Activated CD8-positive, alpha-beta memory T cell treated with anti-CD3 and anti-CD28 coated beads, Interleukin-2, amount 10 ng/mL, durations not matched to agents 7 days and 5 days (primary cell): Measurements from ENCODE around the gene WNK2. TPM values are rescaled to one million over a fixed set of nuclear protein-coding genes. Genes with fewer than 3 reads are reported as not detected.

Source experiments
- ATAC-seq: fragments of 150-1000 bp; cut with Tn5 transposase; one replicate; pipeline ENCODE4 v1.10.0; 2021; ENCODE audit warnings: moderate library complexity
- CTCF ChIA-PET: fragments of 350-600 bp; sonication (Branson Sonifier 250); formaldehyde crosslinking; loops from one replicate; lab custom pipeline; 2021; ENCODE audit warnings: antibody characterized with exemption; lab: Charles Lee
- DNase-seq: peaks from one replicate; pipeline ENCODE4 v3.0.0-alpha.2; 2020
- H3K27ac Mint-ChIP-seq: one replicate; pipeline ENCODE4 v1.8.0; 2021; ENCODE audit warnings: mild to moderate bottlenecking, mixed read lengths
- H3K27me3 Mint-ChIP-seq: one replicate; pipeline ENCODE4 v1.8.0; 2021; ENCODE audit warnings: mixed read lengths
- H3K36me3 Mint-ChIP-seq: one replicate; pipeline ENCODE4 v1.8.0; 2021; ENCODE audit warnings: mild to moderate bottlenecking, mixed read lengths
- H3K4me1 Mint-ChIP-seq: one replicate; pipeline ENCODE4 v1.8.0; 2021; ENCODE audit warnings: mixed read lengths
- H3K4me3 Mint-ChIP-seq: one replicate; pipeline ENCODE4 v1.8.0; 2021; ENCODE audit warnings: mild to moderate bottlenecking, moderate library complexity, mixed read lengths
- H3K9me3 Mint-ChIP-seq: one replicate; pipeline ENCODE4 v1.8.0; 2022; ENCODE audit warnings: low read depth, mixed read lengths
- total RNA-seq, 2 experiments: library from RNA; stranded (reverse); gene quantifications; one replicate each; pipeline ENCODE4 v1.2.3, GENCODE V29; 2021

Gene WNK2
- total RNA-seq, 2 experiments from 2014 or later = not detected

- Mint-ChIP-seq H3K9me3 (no peaks in the 10 kb centered on the region), H3K4me1 (no peaks in the 10 kb centered on the region), H3K27ac (no peak overlapping the region), H3K4me3 (no peak overlapping the region), H3K27me3 (peaks cover 2% of the 10 kb centered on the region), H3K36me3 (no peaks in the 10 kb centered on the region)
- no peak for DNase-seq
- no peak for ATAC-seq
- CTCF ChIA-PET = no interaction called here
Measured at GRCh38 chr9:93216073-93216365, 32.1 kb downstream of the WNK2 start.

- H3K36me3 Mint-ChIP-seq = no peaks in the 10 kb centered on the region
- no peak for ATAC-seq
- H3K9me3 Mint-ChIP-seq = no peaks in the 10 kb centered on the region
- CTCF ChIA-PET = interaction anchor here (0.5 kb wide), 1 partner anchor 211 kb away, joined by 3 read pairs; no protein-coding TSS in a partner anchor
- DNase-seq = no peak
- no peak overlapping the region for H3K27ac Mint-ChIP-seq
- no peak overlapping the region for H3K4me3 Mint-ChIP-seq
- peaks cover 6% of the 10 kb centered on the region for H3K27me3 Mint-ChIP-seq
- H3K4me1 Mint-ChIP-seq = no peaks in the 10 kb centered on the region
Measured at GRCh38 chr9:93217706-93218105, 33.8 kb downstream of the WNK2 start.

GRCh38 chr9:93218161-93218560, 34.2 kb downstream of the WNK2 start:
- Mint-ChIP-seq H3K36me3 (no peaks in the 10 kb centered on the region), H3K9me3 (no peaks in the 10 kb centered on the region), H3K4me1 (no peaks in the 10 kb centered on the region), H3K4me3 (no peak overlapping the region), H3K27me3 (peaks cover 9% of the 10 kb centered on the region), H3K27ac (no peak overlapping the region)
- CTCF ChIA-PET = interaction anchor here (0.5 kb wide), 1 partner anchor 211 kb away, joined by 3 read pairs; no protein-coding TSS in a partner anchor
- DNase-seq = no peak
- no peak for ATAC-seq

GRCh38 chr9:93218671-93219420, 34.9 kb downstream of the WNK2 start:
- H3K9me3 Mint-ChIP-seq = no peaks in the 10 kb centered on the region
- no peaks in the 10 kb centered on the region for H3K36me3 Mint-ChIP-seq
- ATAC-seq = no peak
- no peaks in the 10 kb centered on the region for H3K4me1 Mint-ChIP-seq
- H3K27ac Mint-ChIP-seq = no peak overlapping the region
- no peak for DNase-seq
- H3K27me3 Mint-ChIP-seq = peaks cover 9% of the 10 kb centered on the region
- CTCF ChIA-PET = no interaction called here
- H3K4me3 Mint-ChIP-seq = no peak overlapping the region

GRCh38 chr9:93219692-93220091, 35.8 kb downstream of the WNK2 start:
- Mint-ChIP-seq H3K4me3 (no peak overlapping the region), H3K27ac (no peak overlapping the region), H3K27me3 (peaks cover 13% of the 10 kb centered on the region), H3K9me3 (no peaks in the 10 kb centered on the region), H3K4me1 (no peaks in the 10 kb centered on the region), H3K36me3 (no peaks in the 10 kb centered on the region)
- CTCF ChIA-PET = no interaction called here
- DNase-seq (no peak), ATAC-seq (no peak)

- H3K4me3 Mint-ChIP-seq = no peak overlapping the region
- CTCF ChIA-PET = no interaction called here
- no peaks in the 10 kb centered on the region for H3K9me3 Mint-ChIP-seq
- DNase-seq = no peak
- no peak for ATAC-seq
- no peak overlapping the region for H3K27ac Mint-ChIP-seq
- no peaks in the 10 kb centered on the region for H3K4me1 Mint-ChIP-seq
- peaks cover 15% of the 10 kb centered on the region for H3K27me3 Mint-ChIP-seq
- H3K36me3 Mint-ChIP-seq = no peaks in the 10 kb centered on the region
Measured at GRCh38 chr9:93220627-93221026, 36.7 kb downstream of the WNK2 start.

GRCh38 chr9:93221044-93221443, 37.1 kb downstream of the WNK2 start:
- peaks cover 13% of the 10 kb centered on the region for H3K27me3 Mint-ChIP-seq
- CTCF ChIA-PET = no interaction called here
- H3K9me3 Mint-ChIP-seq = no peaks in the 10 kb centered on the region
- ATAC-seq (no peak), DNase-seq (no peak)
- no peaks in the 10 kb centered on the region for H3K36me3 Mint-ChIP-seq
- H3K4me1 Mint-ChIP-seq = no peaks in the 10 kb centered on the region
- H3K27ac Mint-ChIP-seq = no peak overlapping the region
- no peak overlapping the region for H3K4me3 Mint-ChIP-seq

- DNase-seq = no peak
- Mint-ChIP-seq H3K27me3 (peaks cover 21% of the 10 kb centered on the region), H3K27ac (no peak overlapping the region), H3K4me1 (no peaks in the 10 kb centered on the region), H3K9me3 (no peaks in the 10 kb centered on the region), H3K4me3 (no peak overlapping the region), H3K36me3 (no peaks in the 10 kb centered on the region)
- no peak for ATAC-seq
- CTCF ChIA-PET = no interaction called here
Measured at GRCh38 chr9:93222890-93223259, 38.9 kb downstream of the WNK2 start.

- H3K27ac Mint-ChIP-seq = no peak overlapping the region
- no peak for DNase-seq
- no peaks in the 10 kb centered on the region for H3K36me3 Mint-ChIP-seq
- H3K4me1 Mint-ChIP-seq = no peaks in the 10 kb centered on the region
- ATAC-seq = no peak
- CTCF ChIA-PET = no interaction called here
- H3K4me3 Mint-ChIP-seq = no peak overlapping the region
- no peaks in the 10 kb centered on the region for H3K9me3 Mint-ChIP-seq
- peaks cover 24% of the 10 kb centered on the region for H3K27me3 Mint-ChIP-seq
Measured at GRCh38 chr9:93223260-93224180, 39.6 kb downstream of the WNK2 start.

GRCh38 chr9:93224591-93224990, 40.7 kb downstream of the WNK2 start:
- Mint-ChIP-seq H3K9me3 (no peaks in the 10 kb centered on the region), H3K27ac (no peak overlapping the region), H3K4me3 (no peak overlapping the region), H3K27me3 (peaks cover 24% of the 10 kb centered on the region), H3K4me1 (no peaks in the 10 kb centered on the region), H3K36me3 (no peaks in the 10 kb centered on the region)
- CTCF ChIA-PET = no interaction called here
- DNase-seq (no peak), ATAC-seq (no peak)

- H3K9me3 Mint-ChIP-seq = no peaks in the 10 kb centered on the region
- CTCF ChIA-PET = no interaction called here
- no peak overlapping the region for H3K27ac Mint-ChIP-seq
- peaks cover 24% of the 10 kb centered on the region for H3K27me3 Mint-ChIP-seq
- ATAC-seq = no peak
- no peak overlapping the region for H3K4me3 Mint-ChIP-seq
- no peak for DNase-seq
- peaks cover 4% of the 10 kb centered on the region for H3K4me1 Mint-ChIP-seq
- no peaks in the 10 kb centered on the region for H3K36me3 Mint-ChIP-seq
Measured at GRCh38 chr9:93225417-93225816, 41.5 kb downstream of the WNK2 start.

GRCh38 chr9:93225892-93226291, 42.0 kb downstream of the WNK2 start:
- no peak for DNase-seq
- peaks cover 27% of the 10 kb centered on the region for H3K27me3 Mint-ChIP-seq
- no peak for ATAC-seq
- H3K4me3 Mint-ChIP-seq = no peak overlapping the region
- no peak overlapping the region for H3K27ac Mint-ChIP-seq
- H3K9me3 Mint-ChIP-seq = no peaks in the 10 kb centered on the region
- H3K4me1 Mint-ChIP-seq = peaks cover 6% of the 10 kb centered on the region
- no peaks in the 10 kb centered on the region for H3K36me3 Mint-ChIP-seq
- CTCF ChIA-PET = no interaction called here

- ATAC-seq (no peak), DNase-seq (no peak)
- H3K4me1 Mint-ChIP-seq = peaks cover 10% of the 10 kb centered on the region
- no peak overlapping the region for H3K4me3 Mint-ChIP-seq
- H3K27ac Mint-ChIP-seq = no peak overlapping the region
- H3K27me3 Mint-ChIP-seq = peaks cover 33% of the 10 kb centered on the region
- CTCF ChIA-PET = no interaction called here
- H3K9me3 Mint-ChIP-seq = no peaks in the 10 kb centered on the region
- no peaks in the 10 kb centered on the region for H3K36me3 Mint-ChIP-seq
Measured at GRCh38 chr9:93226819-93227218, 42.9 kb downstream of the WNK2 start.

- peaks cover 10% of the 10 kb centered on the region for H3K4me1 Mint-ChIP-seq
Measured at GRCh38 chr9:93228030-93228429, 44.1 kb downstream of the WNK2 start.

More at GRCh38 chr9:93228030-93228429, 44.1 kb downstream of the WNK2 start:
- no peak overlapping the region for H3K4me3 Mint-ChIP-seq
- no peaks in the 10 kb centered on the region for H3K9me3 Mint-ChIP-seq
- H3K27me3 Mint-ChIP-seq = peaks cover 38% of the 10 kb centered on the region
- ATAC-seq (no peak), DNase-seq (no peak)
- H3K27ac Mint-ChIP-seq = no peak overlapping the region
- CTCF ChIA-PET = no interaction called here
- no peaks in the 10 kb centered on the region for H3K36me3 Mint-ChIP-seq
